ENCODE measurements around the gene IL13RA1.

GRCh38 chrX:118724775-118725174 lies 2.6 kb upstream of the IL13RA1 start:
- TF ChIP-seq CTCF (IDR thresholded peaks at IDR 0.05): no peak
- no peak for TF ChIP-seq ZFX (IDR thresholded peaks at IDR 0.05; ENCODE audit: borderline replicate concordance)

Measured in 22Rv1 (cell line).